Activated CD4-positive, alpha-beta T cell treated with anti-CD3 and anti-CD28 coated beads, Interleukin-2, amount 50 U/mL, for 4 hours (primary cell): ENCODE data around the gene MPDU1.
"Not testable (repeated sequence)": the region's sequence is repeated elsewhere in the genome, so short reads cannot be mapped to it uniquely, and the experiment has no call there.

Experiments used
- DNase-seq, 2 experiments: peaks; one replicate each; pipeline ENCODE4 v3.0.0-alpha.2; 2020

The MPDU1 gene

DNA sequence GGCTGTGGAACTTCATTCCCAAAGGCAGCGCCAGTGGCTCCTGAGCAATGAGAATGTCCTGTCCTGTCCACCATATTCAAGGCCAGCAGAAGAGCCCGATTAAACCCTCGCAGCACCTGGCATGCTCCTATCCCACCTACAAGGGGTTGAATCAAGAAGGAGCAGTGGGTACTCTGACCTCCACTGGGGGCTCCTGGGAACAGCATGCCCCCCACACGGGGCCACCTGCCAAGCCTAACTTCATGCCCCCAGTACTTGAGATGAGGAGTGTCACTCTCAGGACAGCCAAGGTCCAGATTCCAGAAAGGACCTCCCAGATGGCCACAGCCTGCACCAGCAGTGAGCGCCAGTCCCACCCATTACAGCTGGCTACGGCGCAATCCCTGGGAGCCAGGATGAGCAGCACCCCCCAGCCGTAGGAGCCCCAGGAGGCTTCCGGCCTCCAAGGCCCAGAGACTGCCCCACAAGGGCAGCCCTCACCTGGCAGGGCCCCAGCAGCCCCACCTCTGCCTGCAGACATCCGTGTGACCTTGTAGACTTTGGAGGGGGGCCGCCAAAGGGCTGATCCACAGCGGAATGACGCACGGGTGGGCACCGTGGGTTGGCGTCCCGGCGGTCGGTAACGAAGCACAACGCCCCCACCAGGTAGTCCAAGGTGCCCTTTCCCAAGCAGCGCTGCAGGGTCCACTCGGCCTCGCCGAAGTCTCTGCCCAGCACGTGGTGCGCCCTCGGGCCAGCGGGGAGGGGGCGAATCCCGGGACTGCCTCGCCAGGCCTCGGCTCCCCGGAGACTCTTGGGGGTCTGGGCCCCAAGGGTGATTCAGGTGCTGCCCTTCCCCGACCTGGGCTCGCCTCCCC is 1.0 kb upstream of the MPDU1 start:
- DNase-seq: no peak

- DNase-seq: no peak
Measured at GRCh38 chr17:7586673-7587419, 3.2 kb downstream of the MPDU1 start.

DNA sequence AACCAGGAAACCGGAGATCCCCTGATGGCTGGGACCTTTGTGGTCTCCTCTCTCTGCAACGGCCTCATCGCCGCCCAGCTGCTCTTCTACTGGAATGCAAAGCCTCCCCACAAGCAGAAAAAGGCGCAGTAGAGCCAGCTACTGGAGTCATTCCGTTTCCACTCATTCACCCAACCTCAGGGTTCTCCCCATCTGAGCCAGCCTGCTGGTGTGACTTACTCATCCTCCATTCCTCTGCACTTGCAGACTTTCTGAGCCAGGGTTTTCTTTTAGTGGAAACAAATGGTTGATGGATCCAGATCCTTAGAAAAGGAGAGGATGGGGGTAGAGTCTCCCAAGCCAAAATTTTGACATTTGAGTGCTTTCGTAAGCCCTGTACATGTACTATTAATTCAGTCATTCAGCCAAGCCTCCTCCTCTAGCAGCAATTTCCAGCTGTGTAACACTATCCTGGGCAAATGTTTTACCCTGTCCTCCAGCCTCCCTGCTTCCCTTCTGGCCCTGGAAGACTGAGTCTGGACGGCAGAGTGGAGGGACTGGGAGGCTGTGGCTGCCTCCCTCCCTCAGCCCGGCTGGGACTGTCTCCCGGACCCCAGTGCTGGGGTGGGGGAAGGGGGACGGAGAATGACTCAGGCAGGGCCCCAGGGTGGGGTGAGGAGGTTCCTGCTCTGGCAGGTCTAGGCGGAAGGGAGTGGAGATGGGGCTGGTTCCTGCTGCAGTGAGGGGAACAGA is 3.9 kb downstream of the MPDU1 start:
- no peak for DNase-seq

GRCh38 chr17:7588553-7589203 is 5.0 kb downstream of the MPDU1 start:
- no peak for DNase-seq

DNA sequence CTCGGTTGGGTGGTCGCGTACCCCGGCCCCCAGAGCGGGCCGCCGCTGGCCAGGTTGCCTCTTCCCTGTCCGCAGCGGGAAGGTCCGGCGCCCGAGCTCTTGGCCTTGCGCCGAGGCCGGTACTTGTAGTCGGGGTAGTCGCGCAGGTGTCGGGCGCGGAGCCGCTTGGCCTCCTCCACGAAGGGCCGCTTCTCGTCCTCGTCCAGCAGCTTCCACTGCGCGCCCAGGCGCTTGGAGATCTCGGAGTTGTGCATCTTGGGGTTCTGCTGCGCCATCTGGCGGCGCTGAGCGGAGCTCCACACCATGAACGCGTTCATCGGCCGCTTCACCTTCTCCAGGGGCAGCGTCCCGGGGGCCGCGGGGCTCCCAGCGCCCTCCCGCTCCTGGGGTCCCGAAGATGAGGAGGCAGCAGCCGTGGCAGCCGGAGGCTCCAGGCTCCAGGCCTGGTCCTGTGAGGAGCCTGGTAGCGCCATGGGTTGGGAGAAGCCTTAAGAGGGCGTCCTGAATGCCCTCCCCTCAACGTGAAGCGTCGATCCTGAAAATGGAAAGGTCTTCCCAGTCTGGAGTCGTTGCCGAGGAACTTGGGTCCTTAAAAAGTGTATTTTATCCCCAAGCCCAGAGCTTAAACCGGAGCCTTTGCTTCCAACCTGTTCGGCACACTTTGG is 5.7 kb downstream of the MPDU1 start:
- DNase-seq: peak; percentile 55 to 56

GRCh38 chr17:7589891-7590691 is 6.4 kb downstream of the MPDU1 start, which contains the start of gene SOX15:
Gene SOX15, minus strand, starts transcription at chr17:7590094. Its CDS starts 418 bp downstream, at chr17:7589676.
- no peak for DNase-seq

DNA sequence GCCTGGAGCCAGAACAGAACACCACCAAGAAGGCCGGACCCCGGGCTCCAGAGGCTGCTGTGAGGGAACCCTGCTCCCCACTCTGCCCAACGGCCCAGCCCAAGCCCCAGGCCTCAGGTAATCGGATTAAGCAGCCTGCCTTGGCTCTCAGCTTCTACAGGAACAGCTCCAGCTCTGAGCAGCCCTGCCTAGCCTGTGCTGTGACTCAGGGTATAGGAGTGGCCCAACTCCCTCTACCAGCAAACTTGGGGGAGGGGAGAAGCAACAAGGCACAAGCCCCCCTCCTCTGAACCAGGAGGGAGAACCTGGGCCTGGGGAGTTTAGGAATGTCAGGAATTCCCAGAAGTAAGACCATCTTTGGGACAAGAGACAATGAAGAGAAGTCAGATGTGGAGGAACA is 7.1 kb downstream of the MPDU1 start:
- no peak for DNase-seq

GRCh38 chr17:7591596-7591995 is 7.9 kb downstream of the MPDU1 start:
- no peak for DNase-seq

- no peak for DNase-seq
Measured at GRCh38 chr17:7592422-7593021, 8.9 kb downstream of the MPDU1 start.

GRCh38 chr17:7593296-7593695 is 9.6 kb downstream of the MPDU1 start:
- no peak for DNase-seq

- not testable (repeated sequence) for DNase-seq
Measured at GRCh38 chr17:7597561-7597960, 13.9 kb downstream of the MPDU1 start.

DNA sequence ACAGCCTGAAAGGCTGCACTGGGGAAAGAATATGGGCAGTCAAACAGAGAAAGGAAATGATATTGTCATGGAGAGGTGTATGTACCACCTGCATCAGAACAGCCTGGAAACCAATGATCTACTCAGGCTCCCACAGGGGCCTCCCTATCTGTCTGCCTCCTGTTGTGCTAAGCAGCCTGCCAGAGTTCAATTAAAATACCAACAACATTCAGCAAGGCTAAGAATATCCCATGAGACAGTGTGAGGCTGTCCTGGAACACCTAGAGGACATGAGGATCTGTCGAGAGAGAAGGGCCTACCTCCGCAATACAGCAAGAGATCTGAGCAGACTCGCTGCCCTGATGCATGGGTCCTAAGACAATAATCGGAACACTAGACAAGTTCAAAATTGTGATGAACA is 22.6 kb downstream of the MPDU1 start:
- no peak for DNase-seq

- no peak for DNase-seq
Measured at GRCh38 chr17:7610641-7611040, 27.0 kb downstream of the MPDU1 start.

GRCh38 chr17:7611635-7612293 is 28.1 kb downstream of the MPDU1 start:
- DNase-seq: no peak

- no peak for DNase-seq
Measured at GRCh38 chr17:7612294-7612640, 28.6 kb downstream of the MPDU1 start.

- DNase-seq: no peak
Measured at GRCh38 chr17:7613769-7614424, 30.2 kb downstream of the MPDU1 start.

DNA sequence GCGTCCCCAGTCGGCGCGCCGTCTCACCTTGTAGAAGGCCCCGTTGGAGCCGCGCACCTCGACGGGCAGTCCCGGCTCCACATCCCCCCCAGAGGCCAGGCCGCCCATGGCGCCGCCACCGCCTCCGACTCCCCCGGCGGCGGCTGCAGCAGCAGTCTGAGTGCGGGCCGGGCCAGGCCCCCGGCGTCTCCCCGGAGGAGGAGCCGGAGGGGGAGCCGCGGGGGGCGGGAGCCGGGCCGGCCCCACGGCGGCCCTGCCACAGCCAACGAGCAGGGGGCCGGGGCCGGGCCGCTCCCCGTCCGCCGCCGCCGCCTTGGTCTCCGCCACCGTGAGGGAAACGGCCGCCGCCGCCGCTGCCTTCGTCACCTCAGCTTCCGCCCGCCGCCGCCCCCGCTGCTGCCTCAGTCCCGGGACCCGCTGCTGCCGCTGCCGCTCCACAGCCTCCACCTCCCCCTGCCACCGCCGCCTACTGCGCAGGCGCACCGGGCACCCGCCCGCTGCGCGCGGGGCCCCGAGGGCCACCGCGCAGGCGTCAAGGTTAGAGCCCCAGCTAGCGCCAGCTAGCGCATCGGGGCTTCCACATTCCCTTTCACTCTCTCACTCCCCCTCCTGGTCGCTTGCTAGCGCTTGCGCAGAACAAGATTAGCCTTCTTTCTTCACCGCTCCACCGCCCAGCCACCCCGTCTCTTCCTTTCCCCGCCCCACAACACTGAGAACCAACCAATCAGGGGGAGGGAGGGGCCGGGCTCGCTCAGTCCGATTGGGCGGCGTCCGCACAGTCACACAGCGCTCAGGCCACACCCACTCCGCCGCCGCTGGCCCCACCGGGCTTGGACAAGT is 31.0 kb downstream of the MPDU1 start, which contains the start of gene FXR2:
Gene FXR2 (minus strand): TSS at position 473 of the 840 bp plus-strand sequence. CDS start 365 bp downstream, at position 108.
- DNase-seq: peak; percentile 96 to 98

- no peak for DNase-seq
Measured at GRCh38 chr17:7615265-7615747, 31.7 kb downstream of the MPDU1 start.

DNA sequence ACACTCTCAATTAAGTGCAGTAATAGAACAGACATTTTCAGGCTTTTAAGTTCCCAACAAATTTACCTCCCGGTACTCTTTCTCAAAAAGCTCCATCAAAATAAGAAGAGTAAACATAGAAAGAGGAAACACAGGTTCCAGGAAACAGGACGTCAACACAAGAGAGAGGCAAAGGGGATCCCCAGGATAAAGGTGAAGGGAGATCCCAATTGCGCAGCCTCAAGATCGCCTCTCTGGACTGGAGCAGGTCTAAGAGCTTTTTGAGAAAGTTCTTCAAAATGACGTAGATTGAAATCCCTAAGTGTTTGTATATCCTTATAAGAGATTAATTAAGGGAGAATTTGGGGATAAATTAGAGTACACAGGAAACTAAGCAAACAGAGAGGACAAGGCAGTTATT is 35.0 kb downstream of the MPDU1 start:
- DNase-seq: no peak
